ENCODE data around the gene NIFK.

NIFK gene

GRCh38 chr2:121699421-121700333 lies 37.0 kb downstream of the NIFK start:
- H4K20me1 ChIP-seq (ENCODE audit: insufficient read depth, low read length, poor library complexity, severe bottlenecking): no peaks in the 10 kb centered on the region
- no peaks in the 10 kb centered on the region for H3K27me3 ChIP-seq (ENCODE audit: insufficient read depth, low read length, poor library complexity, severe bottlenecking)
- peak overlapping the region; percentile 74 for H3K9ac ChIP-seq (ENCODE audit: low read depth, low read length, poor library complexity, severe bottlenecking)
- H3K36me3 ChIP-seq (ENCODE audit: insufficient read depth, low read length): no peaks in the 10 kb centered on the region
- no peak for TF ChIP-seq EZH2phosphoT487 (IDR thresholded peaks at IDR 0.05; ENCODE audit: borderline replicate concordance)
- TF ChIP-seq CTCF (conservative IDR thresholded peaks at IDR 0.05; ENCODE audit: low read length): no peak
- H3K9me3 ChIP-seq (ENCODE audit: insufficient read depth, low read depth, low read length): no peaks in the 10 kb centered on the region
- H3K79me2 ChIP-seq (ENCODE audit: insufficient read depth, low read length): no peaks in the 10 kb centered on the region
- H3K4me1 ChIP-seq (ENCODE audit: insufficient read depth, low read length, poor library complexity, severe bottlenecking): peaks cover 25% of the 10 kb centered on the region
- peak overlapping the region; percentile 86 for H3K4me2 ChIP-seq (ENCODE audit: low read depth, low read length, poor library complexity, severe bottlenecking)
- H3K9me2 ChIP-seq (replicated peaks; ENCODE audit: low read depth, low read length): no peaks in the 10 kb centered on the region
- H2AFZ ChIP-seq (ENCODE audit: low read length): peak overlapping the region; percentile 82
- no peaks in the 10 kb centered on the region for H3F3A ChIP-seq (ENCODE audit: low read depth)
- H3K4me3 ChIP-seq (ENCODE audit: low read length, poor library complexity, severe bottlenecking): peak overlapping the region; percentile 69

GRCh38 chr2:121698318-121698930 lies 38.3 kb downstream of the NIFK start:
- Histone ChIP-seq H2AFZ (ENCODE audit: low read length) (no peak overlapping the region), H3K4me3 (ENCODE audit: low read length, poor library complexity, severe bottlenecking) (no peak overlapping the region), H3K27me3 (ENCODE audit: insufficient read depth, low read length, poor library complexity, severe bottlenecking) (no peaks in the 10 kb centered on the region), H3K9me3 (ENCODE audit: insufficient read depth, low read depth, low read length) (no peaks in the 10 kb centered on the region), H3K4me1 (ENCODE audit: insufficient read depth, low read length, poor library complexity, severe bottlenecking) (peaks cover 25% of the 10 kb centered on the region), H3K4me2 (ENCODE audit: low read depth, low read length, poor library complexity, severe bottlenecking) (no peak overlapping the region), H3K79me2 (ENCODE audit: insufficient read depth, low read length) (no peaks in the 10 kb centered on the region), H3K9ac (ENCODE audit: low read depth, low read length, poor library complexity, severe bottlenecking) (no peak overlapping the region), H4K20me1 (ENCODE audit: insufficient read depth, low read length, poor library complexity, severe bottlenecking) (no peaks in the 10 kb centered on the region), H3F3A (ENCODE audit: low read depth) (no peaks in the 10 kb centered on the region), H3K36me3 (ENCODE audit: insufficient read depth, low read length) (no peaks in the 10 kb centered on the region), H3K9me2 (replicated peaks; ENCODE audit: low read depth, low read length) (no peaks in the 10 kb centered on the region)
- no peak for TF ChIP-seq EZH2phosphoT487 (IDR thresholded peaks at IDR 0.05; ENCODE audit: borderline replicate concordance)
- no peak for TF ChIP-seq CTCF (conservative IDR thresholded peaks at IDR 0.05; ENCODE audit: low read length)

GRCh38 chr2:121697108-121697631 lies 39.5 kb downstream of the NIFK start:
- no peaks in the 10 kb centered on the region for H3K27me3 ChIP-seq (ENCODE audit: insufficient read depth, low read length, poor library complexity, severe bottlenecking)
- H3K79me2 ChIP-seq (ENCODE audit: insufficient read depth, low read length): no peaks in the 10 kb centered on the region
- H3K4me2 ChIP-seq (ENCODE audit: low read depth, low read length, poor library complexity, severe bottlenecking): no peak overlapping the region
- H3K9me3 ChIP-seq (ENCODE audit: insufficient read depth, low read depth, low read length): no peaks in the 10 kb centered on the region
- no peaks in the 10 kb centered on the region for H3K36me3 ChIP-seq (ENCODE audit: insufficient read depth, low read length)
- TF ChIP-seq CTCF (conservative IDR thresholded peaks at IDR 0.05; ENCODE audit: low read length) (no peak), EZH2phosphoT487 (IDR thresholded peaks at IDR 0.05; ENCODE audit: borderline replicate concordance) (no peak)
- peaks cover 25% of the 10 kb centered on the region for H3K4me1 ChIP-seq (ENCODE audit: insufficient read depth, low read length, poor library complexity, severe bottlenecking)
- H3K4me3 ChIP-seq (ENCODE audit: low read length, poor library complexity, severe bottlenecking): no peak overlapping the region
- no peak overlapping the region; the same call in 1 of the 2 replicates for H2AFZ ChIP-seq (ENCODE audit: low read length)
- no peaks in the 10 kb centered on the region for H3F3A ChIP-seq (ENCODE audit: low read depth)
- H4K20me1 ChIP-seq (ENCODE audit: insufficient read depth, low read length, poor library complexity, severe bottlenecking): no peaks in the 10 kb centered on the region
- no peak overlapping the region for H3K9ac ChIP-seq (ENCODE audit: low read depth, low read length, poor library complexity, severe bottlenecking)
- H3K9me2 ChIP-seq (replicated peaks; ENCODE audit: low read depth, low read length): no peaks in the 10 kb centered on the region
